Stromal cell of bone marrow (primary cell): ENCODE results near the gene FBXO42.

Source experiments
- DNase-seq: peaks from one replicate; pipeline ENCODE4 v3.0.0-alpha.2; 2012; ENCODE audit warnings: low read depth

FBXO42 gene

DNA sequence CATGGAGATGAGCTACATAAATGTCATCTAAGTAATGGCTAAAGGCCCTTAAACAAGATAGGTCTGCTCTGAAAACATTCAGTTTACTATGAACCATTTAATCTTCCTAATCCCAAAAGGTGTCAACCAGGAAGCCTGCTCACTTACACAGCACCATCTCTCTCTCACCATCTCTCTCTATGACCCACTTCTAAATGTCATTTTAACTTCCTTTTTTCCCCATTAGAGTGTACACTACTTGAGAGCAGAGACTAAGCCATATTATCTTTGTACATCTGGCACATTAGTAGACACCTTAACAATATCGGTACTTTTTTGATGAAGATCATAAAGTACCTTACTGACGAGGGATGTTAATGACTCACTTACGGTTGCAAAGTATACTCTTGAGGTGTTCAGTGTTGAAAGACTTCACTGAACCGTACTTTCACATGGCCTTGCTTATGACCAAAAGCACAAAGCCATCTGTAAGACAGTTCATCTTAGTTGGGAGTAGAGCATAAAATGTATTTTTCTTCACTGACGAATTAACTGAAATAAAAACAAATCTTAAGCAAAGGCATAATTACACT lies 25.4 kb downstream of the FBXO42 start:
- DNase-seq = no peak

DNA sequence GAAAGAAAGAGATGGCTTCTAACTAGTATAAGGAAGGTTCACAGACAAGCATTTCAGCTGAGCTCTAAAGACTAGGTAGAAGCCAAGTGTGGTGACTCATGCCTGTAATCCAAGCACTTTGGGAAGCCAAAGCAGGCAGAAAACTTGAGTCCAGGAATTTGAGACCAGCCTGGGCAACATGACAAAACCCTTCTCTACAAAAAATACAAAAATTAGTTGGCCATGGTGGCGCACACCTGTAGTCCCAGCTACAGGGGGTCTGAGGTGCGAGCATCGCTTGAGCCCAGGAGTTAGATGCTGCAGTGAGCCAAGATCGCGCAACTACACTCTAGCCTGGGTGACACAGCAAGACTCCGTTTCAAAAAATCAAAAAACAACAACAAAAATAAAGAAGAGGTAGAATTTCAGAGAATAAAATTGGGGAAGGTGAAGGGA lies 27.8 kb downstream of the FBXO42 start:
- peak; percentile 77 for DNase-seq

DNA sequence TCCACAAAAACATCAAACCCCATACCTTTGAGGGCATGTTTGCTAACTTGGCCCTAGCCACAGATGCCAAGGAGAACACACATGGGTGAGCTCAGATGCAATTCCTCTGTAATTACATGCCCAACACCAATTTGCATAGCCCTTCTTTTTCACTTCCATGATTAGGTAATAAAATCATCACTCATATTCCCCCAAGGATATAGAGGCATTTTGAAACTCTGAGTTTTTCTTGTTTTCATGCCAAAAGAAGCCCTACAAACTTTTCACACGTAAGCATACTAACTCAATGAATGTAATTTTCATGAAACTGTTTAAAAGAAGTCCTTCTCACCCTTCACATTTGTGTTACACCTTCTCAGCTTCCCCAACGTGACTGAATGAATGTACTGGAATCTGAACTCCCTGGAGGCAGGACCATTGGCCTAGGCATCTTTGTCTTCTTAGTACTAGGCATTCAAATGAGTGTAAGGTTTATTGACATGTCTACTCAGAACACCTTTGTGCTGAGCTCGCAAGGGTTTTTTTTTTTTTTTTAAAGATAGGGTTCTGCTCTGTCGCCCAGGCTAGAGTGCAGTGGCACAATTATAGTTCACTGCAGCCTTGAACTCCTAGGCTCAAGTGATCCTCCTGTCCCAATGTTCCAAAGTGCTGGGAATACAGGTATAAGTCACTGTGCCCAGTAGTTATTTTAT lies 31.0 kb downstream of the FBXO42 start:
- peak; percentile 58 for DNase-seq

DNA sequence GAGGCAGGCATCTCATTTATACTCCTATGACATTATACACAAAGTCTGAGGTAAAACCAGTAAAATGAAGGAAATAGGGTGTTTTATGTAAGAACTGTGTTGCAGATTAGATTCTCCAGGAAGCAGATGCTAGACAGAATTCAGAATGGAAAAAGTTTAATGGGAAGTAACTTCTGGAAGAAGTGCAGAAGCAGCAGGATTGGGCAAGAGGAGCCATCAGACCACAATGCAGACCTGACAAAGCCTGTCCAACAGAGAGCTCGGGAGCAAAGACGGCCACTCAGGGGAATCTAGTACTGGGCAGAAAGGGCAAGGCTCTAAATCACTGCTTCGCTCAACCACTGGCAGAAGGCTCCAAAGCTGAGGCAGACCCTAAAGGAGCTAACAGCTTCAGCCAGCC lies 33.7 kb downstream of the FBXO42 start:
- DNase-seq = peak; percentile 38

DNA sequence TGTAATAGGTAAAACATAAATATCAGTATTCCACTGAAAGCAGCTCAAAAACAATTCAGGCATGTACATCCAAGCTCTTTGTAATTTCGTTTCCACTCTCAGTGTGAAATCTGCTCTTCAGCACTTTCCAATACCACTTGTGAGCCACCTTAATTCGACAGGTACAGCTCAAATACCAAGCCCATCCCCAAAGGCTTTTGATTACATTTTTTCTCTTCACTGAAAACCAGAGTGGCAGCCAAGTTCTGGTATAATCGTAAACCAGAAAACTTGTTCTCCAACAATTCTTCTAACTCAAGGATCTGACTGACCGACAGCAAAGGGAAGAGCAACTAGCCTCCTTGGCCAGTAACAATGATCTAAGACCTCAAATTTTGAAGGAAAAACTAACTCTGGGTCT lies 36.8 kb downstream of the FBXO42 start:
- no peak for DNase-seq

DNA sequence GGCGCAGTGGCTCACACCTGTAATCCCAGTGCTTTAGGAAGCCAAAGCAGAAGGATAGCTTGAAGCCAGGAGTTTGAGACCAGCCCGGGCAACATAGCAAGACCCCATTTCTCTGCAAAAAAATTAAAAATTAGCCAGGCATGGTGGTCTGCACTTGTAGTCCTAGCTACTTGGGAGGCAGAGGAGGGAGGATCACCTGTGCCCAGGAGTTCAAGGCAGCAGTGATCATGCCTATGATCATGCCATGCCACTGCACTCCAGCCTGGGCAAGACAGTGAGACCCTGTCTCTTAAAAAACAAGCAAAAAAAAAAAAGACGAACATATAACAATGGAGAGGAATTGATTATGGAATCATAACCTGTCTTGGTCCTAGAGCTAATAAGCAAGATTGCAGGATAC lies 45.1 kb downstream of the FBXO42 start:
- DNase-seq = no peak

DNA sequence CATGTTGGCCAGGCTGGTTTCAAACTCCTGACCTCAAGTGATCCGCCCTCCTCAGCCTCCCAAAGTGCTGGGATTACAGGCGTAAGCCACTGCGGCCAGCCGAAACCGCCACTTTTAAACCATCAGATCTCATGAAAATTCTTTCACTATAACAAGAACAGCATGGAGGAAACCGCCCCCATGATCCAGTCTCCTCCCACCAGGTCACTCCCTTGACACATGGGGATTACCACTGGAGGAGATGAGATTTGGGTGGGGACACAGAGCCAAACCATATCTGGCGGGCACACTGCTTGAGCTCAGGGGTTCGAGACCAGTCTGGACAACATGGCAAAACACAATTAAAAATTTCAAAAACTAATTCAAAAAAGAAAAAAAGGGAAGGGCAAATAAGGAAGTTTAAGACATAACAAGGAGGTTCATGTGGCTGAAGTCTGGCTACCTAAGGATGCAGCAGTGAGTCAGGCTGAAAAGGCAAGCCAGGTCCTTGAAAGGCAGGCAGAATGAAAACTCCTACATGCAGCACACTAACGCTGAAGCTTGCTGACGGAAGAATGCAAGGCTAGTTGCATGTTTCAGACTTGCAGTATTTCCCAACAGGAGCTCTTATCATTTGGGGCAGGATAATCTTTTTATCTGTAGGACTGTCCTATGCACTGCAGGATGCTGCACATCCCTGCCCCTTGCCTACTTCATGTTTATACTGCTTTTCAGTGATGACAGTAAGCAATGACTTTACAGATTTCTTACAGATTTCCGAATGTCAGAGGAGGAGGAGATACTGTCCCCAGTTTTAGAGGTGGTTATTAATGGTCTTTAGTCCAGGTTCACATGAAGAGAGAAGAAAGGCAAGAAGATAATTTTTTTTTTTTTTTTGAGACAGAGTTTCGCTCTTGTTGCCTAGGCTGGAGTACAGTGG lies 49.3 kb downstream of the FBXO42 start:
- no peak for DNase-seq

DNA sequence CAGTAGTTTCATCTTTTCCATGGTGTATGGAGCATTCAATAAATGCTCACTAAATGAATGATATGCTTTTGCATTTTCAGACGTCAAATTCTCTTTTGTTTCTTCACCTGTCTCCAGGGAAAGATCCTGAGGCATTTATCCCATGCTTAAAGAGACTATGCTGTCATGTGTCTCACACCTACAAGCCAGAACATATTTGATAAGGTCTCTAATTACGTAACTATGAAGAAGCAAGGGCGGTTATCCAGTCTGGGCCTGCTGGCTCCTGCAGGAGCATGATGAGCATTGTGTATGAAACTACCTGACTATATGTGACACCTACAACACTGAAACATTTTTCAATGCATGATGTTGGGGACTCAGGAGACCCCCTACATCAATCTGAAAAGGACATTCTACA lies 51.8 kb downstream of the FBXO42 start:
- DNase-seq = no peak

DNA sequence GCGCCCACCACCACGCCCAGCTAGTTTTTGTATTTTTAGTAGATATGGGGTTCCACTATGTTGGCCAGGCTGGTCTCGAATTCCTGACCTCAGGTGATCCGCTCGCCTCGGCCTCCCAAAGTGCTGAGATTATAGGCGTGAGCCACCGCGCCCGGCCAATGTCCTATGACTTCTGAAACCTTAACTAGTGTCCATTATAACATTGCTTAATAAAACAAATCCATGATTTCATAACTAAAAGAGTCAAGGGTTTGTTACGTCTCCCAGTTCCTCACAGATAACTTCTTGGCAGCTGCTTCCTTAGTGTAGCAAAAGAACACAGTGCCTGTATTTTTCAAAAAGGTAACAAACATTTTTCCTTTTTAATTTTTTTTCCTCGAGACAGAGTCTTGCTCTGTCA lies 53.6 kb downstream of the FBXO42 start:
- no peak for DNase-seq

DNA sequence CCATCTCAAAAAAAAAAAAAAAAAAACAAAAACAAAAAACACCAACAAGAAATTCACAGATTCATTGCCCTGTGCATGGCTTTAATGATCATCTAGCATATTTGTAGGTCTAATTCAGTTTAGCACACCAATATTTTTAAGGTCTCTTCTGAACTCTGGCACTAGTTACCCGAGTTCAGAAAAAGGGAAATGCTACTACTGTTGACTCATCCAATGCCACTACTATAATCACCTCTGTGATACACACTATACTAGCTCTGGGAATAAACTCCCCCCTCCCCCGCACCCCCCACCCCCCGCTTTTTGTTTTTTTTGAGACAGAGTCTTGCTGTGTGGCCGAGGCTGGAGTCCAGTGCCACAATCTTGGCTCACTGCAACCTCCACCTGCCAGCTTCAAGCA lies 55.6 kb downstream of the FBXO42 start:
- no peak for DNase-seq

DNA sequence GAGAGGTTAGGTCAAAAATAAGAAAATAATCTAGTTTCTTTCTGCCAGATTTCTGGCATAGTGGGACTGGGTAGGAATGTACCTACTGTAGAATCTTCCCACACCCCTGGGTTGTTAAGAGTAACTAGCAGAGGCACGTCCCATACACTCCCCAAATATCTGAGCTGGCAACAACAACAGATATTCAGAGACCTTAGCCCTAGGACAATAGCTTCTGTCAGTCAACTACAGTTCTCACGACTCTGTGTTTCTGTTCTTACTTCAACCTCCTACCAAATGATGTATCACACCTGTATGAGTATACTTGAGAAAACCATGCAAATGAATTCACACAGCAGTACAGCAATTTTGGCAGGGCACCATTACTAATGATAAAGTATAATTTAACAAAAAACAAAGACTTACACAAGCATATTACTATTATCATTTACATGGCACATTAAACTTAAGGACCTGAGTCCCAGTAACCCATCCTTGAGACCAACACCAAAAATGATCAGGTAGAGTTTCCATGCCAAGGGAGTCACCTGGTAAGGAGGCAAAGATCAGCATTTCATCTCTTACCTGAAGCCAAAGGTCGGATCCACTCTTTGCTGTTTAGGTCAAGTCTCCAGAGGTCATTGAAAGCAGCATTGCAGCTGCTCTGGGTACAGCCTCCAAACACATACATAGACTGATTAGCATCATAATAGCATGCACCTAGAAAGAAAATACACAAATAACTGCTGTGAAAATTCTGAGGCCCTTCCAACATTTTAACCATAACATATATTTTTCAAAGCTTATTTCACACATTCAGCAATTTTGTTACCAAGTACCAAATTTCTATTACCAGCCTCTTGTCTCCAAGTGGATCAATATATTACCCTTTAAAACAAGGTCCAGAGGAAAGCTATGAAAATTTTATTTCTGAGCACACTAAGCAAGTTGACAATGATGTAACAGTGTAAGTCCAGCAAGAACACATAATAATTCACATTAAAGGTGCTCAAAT lies 57.8 kb downstream of the FBXO42 start:
- no peak for DNase-seq

DNA sequence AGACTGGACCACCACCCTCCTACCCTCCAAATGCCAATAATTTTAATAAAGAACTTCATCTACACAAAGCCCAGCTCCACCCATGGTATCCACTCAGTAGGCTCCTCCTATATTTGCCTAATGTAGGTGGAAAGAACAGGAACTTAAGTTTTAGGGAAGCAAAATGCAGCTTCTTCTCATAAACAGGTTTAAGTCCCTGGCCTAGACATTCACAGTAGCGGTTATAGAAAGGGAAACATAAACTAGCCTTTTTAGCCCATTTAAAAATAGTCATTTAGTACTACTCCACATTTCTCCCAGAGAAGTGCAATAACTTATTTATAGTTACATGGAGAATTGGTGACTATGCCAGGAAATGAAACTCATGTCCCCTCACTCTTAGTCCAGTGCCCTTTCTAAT lies 58.7 kb downstream of the FBXO42 start:
- DNase-seq = no peak

DNA sequence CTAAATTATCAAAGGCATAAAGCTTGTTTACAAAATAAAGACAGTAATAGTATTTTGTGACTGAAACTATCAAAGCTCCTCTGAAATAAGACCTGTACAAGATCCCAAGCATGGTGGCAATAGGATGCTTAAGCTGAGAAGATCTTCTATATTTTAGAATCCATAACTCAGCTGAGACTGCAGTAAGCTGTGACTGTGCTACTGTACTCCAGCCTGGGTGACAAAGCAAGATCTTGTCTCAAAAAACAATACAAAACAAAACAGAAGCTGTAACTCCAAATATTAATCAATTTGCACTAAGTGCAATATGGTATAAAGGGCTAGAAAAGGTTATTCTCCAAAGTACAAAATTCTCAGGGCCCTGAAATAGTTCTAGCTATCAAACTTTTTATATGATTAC lies 59.5 kb downstream of the FBXO42 start:
- no peak for DNase-seq

DNA sequence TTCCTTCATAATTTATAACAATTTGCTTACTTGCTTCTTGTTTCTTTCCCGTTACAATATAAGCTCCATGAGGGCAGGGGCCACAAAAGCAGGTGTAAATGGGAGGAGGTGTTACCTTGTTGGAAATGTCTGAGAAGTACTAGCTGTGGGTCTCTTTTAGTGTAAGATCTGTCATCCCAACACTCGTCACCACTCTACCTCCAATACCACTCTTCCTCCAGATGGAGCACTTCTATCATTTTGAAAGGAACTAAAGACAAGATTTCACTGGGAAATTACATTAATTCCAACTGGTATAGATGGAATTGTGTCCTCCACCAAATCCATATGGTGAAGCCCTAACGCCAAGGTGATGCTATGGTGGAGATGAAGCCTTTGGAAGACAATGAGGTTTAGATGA lies 62.3 kb downstream of the FBXO42 start:
- no peak for DNase-seq

DNA sequence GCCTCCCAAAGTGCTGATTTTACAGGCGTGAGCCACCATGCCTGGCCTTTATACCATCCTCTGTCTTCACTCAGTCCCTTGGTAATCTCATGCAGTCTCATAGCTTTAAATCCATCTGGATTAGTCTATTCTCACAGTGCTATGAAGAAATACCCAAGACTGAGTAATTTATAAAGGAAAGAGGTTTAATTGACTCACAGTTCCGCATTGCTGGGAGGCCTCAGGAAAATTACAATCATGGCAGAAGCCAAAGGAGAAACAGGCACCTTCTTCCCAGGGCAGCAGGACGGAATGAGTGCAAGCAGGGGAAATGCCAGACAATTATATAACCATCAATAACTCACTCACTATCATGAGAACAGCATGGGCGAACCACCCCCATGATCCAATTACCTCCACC lies 66.2 kb downstream of the FBXO42 start:
- DNase-seq = no peak

DNA sequence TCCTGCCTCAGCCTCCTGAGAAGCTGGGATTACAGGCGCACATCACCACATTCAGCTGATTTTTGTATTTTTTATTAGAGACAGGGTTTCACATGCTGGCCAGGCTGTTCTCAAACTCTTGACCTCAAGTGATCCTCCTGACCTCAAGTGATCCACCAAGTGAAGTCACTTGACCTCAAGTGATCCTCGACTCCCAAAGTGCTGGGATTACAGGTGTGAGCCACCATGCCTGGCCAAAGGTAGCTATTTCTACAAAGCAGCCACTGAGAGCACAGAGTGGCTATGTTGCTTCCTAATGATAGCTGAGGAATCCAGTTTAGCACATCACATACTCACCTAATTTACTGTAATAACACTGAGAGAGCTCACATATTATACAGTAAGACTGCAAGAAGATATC lies 70.5 kb downstream of the FBXO42 start:
- DNase-seq = no peak

DNA sequence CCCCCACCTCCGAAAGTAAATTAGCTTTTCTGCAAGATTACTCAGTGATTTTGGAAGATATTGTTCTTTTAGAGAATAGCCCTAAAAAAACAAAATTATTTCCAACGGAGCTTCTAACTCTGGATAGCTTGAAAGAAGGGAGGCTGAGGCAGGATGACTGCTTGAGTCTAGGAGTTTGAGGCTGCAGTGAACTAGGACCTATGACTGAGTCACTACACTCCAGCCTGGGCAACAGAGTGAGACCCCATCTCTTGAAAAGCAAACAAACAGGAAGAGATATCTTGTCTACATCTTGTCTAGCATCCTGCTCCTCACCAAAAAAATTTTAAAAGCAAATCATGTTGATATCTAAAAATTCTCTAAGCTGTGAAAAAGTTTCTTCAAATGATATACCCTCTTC lies 73.1 kb downstream of the FBXO42 start:
- DNase-seq = no peak

DNA sequence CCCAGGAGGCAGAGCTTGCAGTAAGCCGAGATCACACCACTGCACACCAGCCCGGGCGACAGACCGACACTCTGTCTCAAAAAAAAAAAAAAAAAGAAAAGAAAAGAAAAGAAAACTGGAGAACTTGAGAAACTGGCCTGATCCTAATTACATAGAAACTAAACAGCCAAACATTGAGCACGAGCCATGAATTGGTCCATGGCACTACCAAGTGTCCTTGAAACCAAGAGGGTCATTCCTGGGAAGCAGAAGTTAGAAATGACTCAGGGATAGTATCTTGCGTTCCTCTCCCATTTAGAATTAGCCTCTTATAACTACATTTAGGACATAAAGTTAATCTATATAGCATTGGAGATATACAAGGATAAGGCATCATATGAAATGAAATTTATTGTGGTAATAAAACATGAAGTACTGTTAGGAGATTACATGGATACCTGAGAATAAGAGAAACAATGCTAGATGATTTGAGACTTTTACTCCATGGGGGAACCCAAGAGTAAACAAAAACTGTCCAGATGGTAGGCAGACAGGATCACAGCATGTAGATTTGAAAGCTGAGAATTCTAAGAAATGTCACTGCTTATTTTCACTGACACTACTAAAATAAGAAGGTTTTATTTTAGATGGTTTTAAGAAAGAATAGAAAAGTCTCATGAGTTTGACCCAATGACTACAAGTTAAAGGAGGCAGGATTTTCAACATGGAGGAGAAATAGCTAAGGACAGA lies 75.8 kb downstream of the FBXO42 start:
- DNase-seq = no peak

DNA sequence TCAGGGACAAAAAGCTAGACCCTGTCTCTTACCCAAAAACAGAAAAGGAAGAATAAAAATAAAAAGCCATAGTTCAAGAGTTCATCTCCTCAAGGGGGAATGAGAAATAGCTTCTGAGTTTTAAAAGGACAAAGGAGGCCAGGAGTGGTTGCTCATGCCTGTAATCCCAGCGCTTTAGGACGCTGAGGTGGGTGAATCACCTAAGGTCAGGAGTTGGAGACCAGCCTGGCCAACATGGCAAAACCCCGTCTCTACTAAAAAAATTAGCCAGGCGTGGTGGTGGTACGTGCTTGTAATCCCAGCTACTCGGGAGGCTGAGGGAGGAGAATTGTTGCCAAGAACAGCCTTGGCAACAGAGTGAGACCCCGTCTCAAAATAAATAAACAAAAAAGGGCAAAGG lies 76.7 kb downstream of the FBXO42 start:
- no peak for DNase-seq

DNA sequence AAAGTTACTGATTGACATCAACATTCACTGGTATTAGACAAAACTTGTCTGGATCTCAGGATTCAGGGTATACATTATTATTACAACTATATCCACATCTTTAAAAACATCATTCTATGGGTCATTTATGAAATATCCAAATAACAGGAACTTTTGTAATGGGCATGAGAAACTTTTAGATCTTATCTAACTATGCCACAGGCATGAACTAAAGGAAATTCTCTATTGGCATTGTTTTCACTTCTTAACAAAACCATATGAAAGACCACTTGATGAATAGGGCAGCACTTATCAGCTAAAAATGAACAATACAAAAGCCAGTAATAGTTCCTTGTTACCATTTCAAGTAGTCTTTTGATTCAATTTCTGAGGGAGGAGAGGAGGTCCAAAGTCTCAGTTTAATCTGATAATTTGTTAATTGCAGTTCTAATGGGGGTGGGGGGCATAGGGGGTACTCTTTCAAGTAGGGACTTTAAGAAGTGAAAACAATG lies 84.5 kb downstream of the FBXO42 start:
- no peak for DNase-seq
